Brain microvascular endothelial cell (primary cell): ENCODE data around the gene TMEM255A.

Source experiments
- DNase-seq: peaks from one replicate; pipeline ENCODE4 v3.0.0-alpha.2; 2020
- H3K27ac ChIP-seq: fragments of 250-450 bp; sonication (Bioruptor Pico); 2 replicates; pipeline ENCODE4 v1.5.1; 2020; ENCODE audit warnings: mild to moderate bottlenecking, moderate library complexity
- H3K27me3 ChIP-seq: fragments of 250-450 bp; sonication (Bioruptor Pico); replicated peaks from 2 replicates; pipeline ENCODE4 v1.5.1; 2020; ENCODE audit warnings: mild to moderate bottlenecking
- H3K36me3 ChIP-seq: fragments of 250-450 bp; sonication (Bioruptor Pico); replicated peaks from 2 replicates; pipeline ENCODE4 v1.5.1; 2020; ENCODE audit warnings: mild to moderate bottlenecking
- H3K4me3 ChIP-seq: 2 replicates; pipeline ENCODE4 v1.5.1; 2011; ENCODE audit warnings: low read depth, mild to moderate bottlenecking, control low read depth, low read length, moderate library complexity
- CTCF ChIP-seq: IDR thresholded peaks from 2 replicates; pipeline ENCODE4 v1.5.1; 2011; ENCODE audit warnings: low read depth, mild to moderate bottlenecking, moderate library complexity, low read length, control low read depth, inconsistent platforms; ENCODE audit errors: missing control alignments
- in situ Hi-C: cut with HindIII; loops from 2 replicates; pipeline ENCODE4 v1.10.0; 2017; ENCODE audit warnings: low sequenced_read_pairs, low pct_ligation_motif_present

TMEM255A gene

GRCh38 chrX:120321520-120322281 lies 10.4 kb upstream of the TMEM255A start:
- DNase-seq = no peak
- Histone ChIP-seq H3K27ac (no peak overlapping the region), H3K27me3 (no peaks in the 10 kb centered on the region), H3K36me3 (no peaks in the 10 kb centered on the region), H3K4me3 (no peak overlapping the region)
- no peak for TF ChIP-seq CTCF
- in situ Hi-C loops = no loop called here

- in situ Hi-C loops = no loop called here
- Histone ChIP-seq H3K27me3 (no peaks in the 10 kb centered on the region), H3K36me3 (no peaks in the 10 kb centered on the region), H3K27ac (no peak overlapping the region), H3K4me3 (no peak overlapping the region)
- DNase-seq = no peak
- no peak for TF ChIP-seq CTCF
These were observed 7.2 kb upstream of the TMEM255A start for GRCh38 chrX:120318411-120318810.

GRCh38 chrX:120316587-120317283 lies 5.5 kb upstream of the TMEM255A start:
- Histone ChIP-seq H3K36me3 (no peaks in the 10 kb centered on the region), H3K27ac (no peak overlapping the region), H3K4me3 (no peak overlapping the region), H3K27me3 (no peaks in the 10 kb centered on the region)
- TF ChIP-seq CTCF = no peak
- no peak for DNase-seq
- in situ Hi-C loops = no loop called here

GRCh38 chrX:120315776-120316175 lies 4.5 kb upstream of the TMEM255A start:
- H3K27me3 ChIP-seq = no peaks in the 10 kb centered on the region
- no peak overlapping the region for H3K4me3 ChIP-seq
- in situ Hi-C loops = no loop called here
- H3K36me3 ChIP-seq = no peaks in the 10 kb centered on the region
- TF ChIP-seq CTCF = no peak
- no peak overlapping the region for H3K27ac ChIP-seq
- no peak for DNase-seq

- Histone ChIP-seq H3K36me3 (no peaks in the 10 kb centered on the region), H3K4me3 (no peak overlapping the region), H3K27me3 (no peaks in the 10 kb centered on the region), H3K27ac (no peak overlapping the region)
- in situ Hi-C loops = no loop called here
- no peak for TF ChIP-seq CTCF
- DNase-seq = no peak
These were observed 434 bp upstream of the TMEM255A start for GRCh38 chrX:120311727-120312063.
